Stimulated activated CD4-positive, alpha-beta T cell treated with anti-CD3 and anti-CD28 coated beads, Interleukin-15, amount 100 ng/mL, for 1 hour (primary cell): ENCODE data around the gene RPL4.

ENCODE experiments used
- DNase-seq, 2 donors: peaks; one replicate each; pipeline ENCODE4 v3.0.0-alpha.2; 2020; ENCODE audit warnings: low read depth in 1 of 2, low spot score in 1 of 2

The RPL4 gene

GRCh38 chr15:66459818-66460615 is 44.6 kb downstream of the RPL4 start:
- no peak for DNase-seq

GRCh38 chr15:66456211-66456610 is 48.4 kb downstream of the RPL4 start:
- no peak for DNase-seq

- DNase-seq = no peak
Observed at GRCh38 chr15:66454143-66454542, 50.5 kb downstream of the RPL4 start.

GRCh38 chr15:66452971-66453580 is 51.6 kb downstream of the RPL4 start:
- DNase-seq = no peak

GRCh38 chr15:66452420-66452819 is 52.2 kb downstream of the RPL4 start:
- DNase-seq = no peak
